Left lung (tissue), 10 donors: Measurements from ENCODE around the gene RPN2. TPM values are rescaled to one million over a fixed set of nuclear protein-coding genes. Genes with fewer than 3 reads are reported as not detected.
A peak's percentile ranks its signal among the peaks of the same experiment; 100 is the strongest.

ENCODE experiments used
- ATAC-seq: fragments of 200-7000 bp; cut with Tn5 transposase; one replicate; pipeline ENCODE4 v1.9.1; 2020; ENCODE audit warnings: moderate library complexity
- DNase-seq, 4 donors: peaks; one replicate each; pipeline ENCODE4 v3.0.0-alpha.2; 2013 to 2020
- H3K27ac ChIP-seq, 2 donors: fragments of 200-600 bp; sonication (generic) in 1 of 2; one replicate each; pipeline versions ENCODE4 v1.5.0 to v1.8.0; 2020 to 2021
- H3K27me3 ChIP-seq, 2 donors: fragments of 200-600 bp; sonication (generic) in 1 of 2; one replicate each; pipeline versions ENCODE4 v1.5.0 to v1.8.0; 2020 to 2021
- H3K36me3 ChIP-seq, 2 donors: fragments of 200-600 bp; sonication (generic) in 1 of 2; one replicate each; pipeline versions ENCODE4 v1.5.0 to v1.8.0; 2020 to 2021
- H3K4me1 ChIP-seq, 2 donors: fragments of 200-600 bp; one replicate each; pipeline ENCODE4 v1.8.0; 2021
- H3K4me3 ChIP-seq, 2 donors: fragments of 200-600 bp; sonication (generic) in 1 of 2; one replicate each; pipeline versions ENCODE4 v1.5.0 to v1.8.0; 2020 to 2021; ENCODE audit warnings: mild to moderate bottlenecking in 1 of 2
- H3K9me3 ChIP-seq, 2 donors: fragments of 200-600 bp; sonication (generic) in 1 of 2; one replicate each; pipeline versions ENCODE4 v1.5.0 to v1.8.0; 2020 to 2021
- intact Hi-C, 2 donors: fragments of 100-400 bp; cut with DNase I; formaldehyde crosslinking; loops; one replicate each; pipeline versions ENCODE4 v1.11.2 to v1.14.2; 2022
- polyA plus RNA-seq, 6 donors: library from polyadenylated mRNA; unstranded; fragments of 120-200 nt; gene quantifications; one replicate each; pipeline ENCODE4 v1.2.1, GENCODE V29; 2013; ENCODE audit not compliant: insufficient read length in 6 of 6
- total RNA-seq, 2 donors: library from RNA; stranded (reverse); fragmentation: NEBNext Ultra II Directional; extraction: Animal tissue kit (Norgen Biotek cat#: 25700); gene quantifications; one replicate each; pipeline ENCODE4 v1.2.1, GENCODE V29; 2021
- TF ChIP-seq, protein P1 (sequence below), 2 donors: fragments of 200-600 bp; sonication (generic) in 1 of 2; IDR thresholded peaks; one replicate each; pipeline versions ENCODE4 v1.5.0 to v1.8.0; 2021; ENCODE audit warnings: antibody characterized with exemption in 2 of 2
- donor health status: DM: no; HTN: yes; CAD: no.
- donor health status: DM: no; HTN: no; CAD: no.

Gene RPN2
- total and polyA plus RNA-seq, 8 donors = 202 to 269 (median 229) TPM

DNA sequence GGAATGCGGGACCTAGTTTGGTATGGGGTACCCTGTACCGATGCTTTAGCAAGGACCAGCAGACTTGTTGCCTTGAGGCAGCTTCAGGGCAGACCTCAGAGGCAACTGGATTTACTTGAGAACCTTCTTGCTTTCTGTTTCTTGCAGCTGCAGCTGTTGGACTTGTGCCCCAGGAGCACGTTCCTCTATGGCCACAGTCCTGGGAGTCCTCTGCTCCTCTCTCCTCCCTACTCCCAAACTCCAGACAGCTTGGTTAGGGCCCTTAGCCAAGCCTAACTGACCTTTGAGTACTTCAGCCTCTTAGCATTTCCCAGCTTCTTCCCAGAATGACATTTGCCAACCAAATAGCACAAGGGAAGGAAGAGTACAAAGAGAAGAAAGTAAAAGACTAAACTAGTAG is 47.8 kb downstream of the RPN2 start:
- Histone ChIP-seq H3K36me3 (peaks cover 11 to 88% of the 10 kb centered on the region in 2 donors), H3K27me3 (no peaks in the 10 kb centered on the region), H3K9me3 (no peaks in the 10 kb centered on the region), H3K4me3 (no peak overlapping the region), H3K4me1 (peaks cover 0 to 16% of the 10 kb centered on the region in 2 donors), H3K27ac (no peak overlapping the region)
- ATAC-seq (peak; percentile 34), DNase-seq (peak in 1 of 4 donors; percentile 41)
- intact Hi-C loops = no loop called here
- TF ChIP-seq, protein P1, sequence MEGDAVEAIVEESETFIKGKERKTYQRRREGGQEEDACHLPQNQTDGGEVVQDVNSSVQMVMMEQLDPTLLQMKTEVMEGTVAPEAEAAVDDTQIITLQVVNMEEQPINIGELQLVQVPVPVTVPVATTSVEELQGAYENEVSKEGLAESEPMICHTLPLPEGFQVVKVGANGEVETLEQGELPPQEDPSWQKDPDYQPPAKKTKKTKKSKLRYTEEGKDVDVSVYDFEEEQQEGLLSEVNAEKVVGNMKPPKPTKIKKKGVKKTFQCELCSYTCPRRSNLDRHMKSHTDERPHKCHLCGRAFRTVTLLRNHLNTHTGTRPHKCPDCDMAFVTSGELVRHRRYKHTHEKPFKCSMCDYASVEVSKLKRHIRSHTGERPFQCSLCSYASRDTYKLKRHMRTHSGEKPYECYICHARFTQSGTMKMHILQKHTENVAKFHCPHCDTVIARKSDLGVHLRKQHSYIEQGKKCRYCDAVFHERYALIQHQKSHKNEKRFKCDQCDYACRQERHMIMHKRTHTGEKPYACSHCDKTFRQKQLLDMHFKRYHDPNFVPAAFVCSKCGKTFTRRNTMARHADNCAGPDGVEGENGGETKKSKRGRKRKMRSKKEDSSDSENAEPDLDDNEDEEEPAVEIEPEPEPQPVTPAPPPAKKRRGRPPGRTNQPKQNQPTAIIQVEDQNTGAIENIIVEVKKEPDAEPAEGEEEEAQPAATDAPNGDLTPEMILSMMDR (IDR thresholded peaks at IDR 0.05) = no peak

DNA sequence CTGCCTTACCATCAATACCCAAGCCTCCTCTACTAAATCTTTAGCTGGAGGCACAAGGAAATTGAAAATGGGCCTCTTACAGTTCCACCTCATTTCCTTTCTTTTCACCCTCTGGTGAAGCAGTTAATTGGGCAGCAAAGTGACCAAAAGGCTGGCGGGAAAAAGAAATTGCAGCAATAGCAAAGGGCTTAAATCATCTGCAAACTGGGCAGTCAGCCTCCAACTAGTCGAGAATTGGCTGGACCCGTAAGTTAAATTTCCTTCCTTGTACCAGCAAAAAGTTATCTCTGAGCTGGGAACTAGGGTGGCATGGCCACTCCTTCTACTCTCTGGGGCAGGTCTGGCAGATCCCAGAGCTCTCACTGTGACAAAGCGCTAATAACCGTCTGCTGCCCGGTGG is 49.0 kb downstream of the RPN2 start:
- TF ChIP-seq, protein P1 (IDR thresholded peaks at IDR 0.05) = no peak
- Histone ChIP-seq H3K4me3 (no peak overlapping the region), H3K36me3 (peaks cover 11 to 100% of the 10 kb centered on the region in 2 donors), H3K27ac (no peak overlapping the region), H3K9me3 (no peaks in the 10 kb centered on the region), H3K4me1 (peaks cover 0 to 8% of the 10 kb centered on the region in 2 donors), H3K27me3 (no peaks in the 10 kb centered on the region)
- intact Hi-C loops = no loop called here
- DNase-seq = no peak
- ATAC-seq = no peak

DNA sequence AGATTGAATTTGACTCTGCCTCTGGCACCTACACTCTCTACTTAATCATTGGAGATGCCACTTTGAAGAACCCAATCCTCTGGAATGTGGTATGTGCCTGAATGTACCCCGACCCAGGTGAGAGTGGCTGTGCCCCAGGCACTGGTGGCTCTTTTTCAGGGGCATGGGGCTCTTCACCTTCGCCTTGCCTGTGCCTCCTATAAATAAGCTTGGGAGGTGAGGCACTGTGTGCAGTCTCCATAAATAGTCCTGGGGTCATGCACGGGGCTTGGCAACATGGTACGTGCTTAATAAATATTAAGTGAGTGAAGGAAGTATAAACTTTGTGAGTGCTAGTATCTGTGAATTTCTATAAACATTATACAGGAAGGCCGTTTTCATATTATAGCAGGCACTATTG is 49.5 kb downstream of the RPN2 start:
- Histone ChIP-seq H3K4me1 (peaks cover 0 to 2% of the 10 kb centered on the region in 2 donors), H3K4me3 (no peak overlapping the region), H3K36me3 (peaks cover 11 to 100% of the 10 kb centered on the region in 2 donors), H3K9me3 (no peaks in the 10 kb centered on the region), H3K27me3 (no peaks in the 10 kb centered on the region), H3K27ac (no peak overlapping the region)
- ATAC-seq (no peak), DNase-seq (no peak)
- intact Hi-C loops = no loop called here
- TF ChIP-seq, protein P1 (IDR thresholded peaks at IDR 0.05) = no peak

DNA sequence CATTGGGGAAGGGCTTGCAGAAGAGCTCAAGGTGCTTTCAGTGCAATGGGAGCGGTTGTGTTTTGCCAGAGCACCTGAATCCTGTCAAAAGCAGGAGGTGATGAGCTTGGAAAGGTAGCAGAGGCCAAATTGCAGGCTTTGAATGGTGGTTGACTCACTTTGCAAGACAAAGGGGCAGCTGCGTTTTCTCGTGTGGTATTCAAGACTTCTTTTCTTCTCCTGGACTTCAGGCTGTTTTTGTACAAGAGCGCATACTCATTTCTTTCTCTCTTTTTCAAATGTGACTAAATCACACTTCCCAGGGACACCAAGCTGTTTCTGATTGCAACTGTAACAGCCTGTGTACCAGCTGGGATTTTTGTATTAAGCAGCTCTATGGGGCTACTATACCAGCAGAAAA is 50.2 kb downstream of the RPN2 start:
- peaks cover 10 to 100% of the 10 kb centered on the region in 2 donors for H3K36me3 ChIP-seq
- TF ChIP-seq, protein P1 (IDR thresholded peaks at IDR 0.05) = no peak
- intact Hi-C loops = no loop called here

DNA sequence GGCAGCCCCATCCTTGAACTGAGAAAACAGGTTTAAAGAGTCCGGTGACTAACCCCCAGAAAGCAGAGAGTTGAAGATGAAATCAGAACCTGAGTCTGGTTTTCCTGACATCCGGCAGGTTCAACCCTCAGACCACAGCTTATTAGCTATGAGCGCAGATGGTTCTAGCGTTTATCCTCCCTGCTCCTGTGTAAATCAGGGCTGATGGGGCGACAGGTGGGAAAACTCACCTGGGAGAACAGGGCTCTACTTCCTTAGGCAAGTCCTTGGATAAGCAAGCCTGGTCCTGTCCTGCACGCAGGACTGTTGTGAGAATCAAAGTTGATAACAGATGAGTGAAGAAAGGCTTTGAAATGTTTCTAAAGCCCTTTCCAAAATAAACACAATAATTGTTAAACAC is 51.1 kb downstream of the RPN2 start:
- Histone ChIP-seq H3K4me3 (no peak overlapping the region), H3K9me3 (no peaks in the 10 kb centered on the region), H3K4me1 (no peaks in the 10 kb centered on the region), H3K27me3 (no peaks in the 10 kb centered on the region), H3K36me3 (peaks cover 6 to 100% of the 10 kb centered on the region in 2 donors), H3K27ac (no peak overlapping the region)
- TF ChIP-seq, protein P1 (IDR thresholded peaks at IDR 0.05) = no peak
- DNase-seq (no peak), ATAC-seq (no peak)
- intact Hi-C loops = no loop called here

More for the DNA sequence above, 50.2 kb downstream of the RPN2 start:
- no peaks in the 10 kb centered on the region for H3K9me3 ChIP-seq
- DNase-seq = no peak
- no peak overlapping the region for H3K27ac ChIP-seq
- no peaks in the 10 kb centered on the region for H3K27me3 ChIP-seq
- H3K4me3 ChIP-seq = no peak overlapping the region
- no peak for ATAC-seq
- no peaks in the 10 kb centered on the region for H3K4me1 ChIP-seq
